Stimulated activated CD4-positive, alpha-beta T cell treated with anti-CD3 and anti-CD28 coated beads, TNF-alpha, amount 100 ng/mL, for 1 hour (primary cell): Measurements from ENCODE around the gene RPLP1.

Experiments used
- DNase-seq, 3 donors: peaks; one replicate each; pipeline ENCODE4 v3.0.0-alpha.2; 2020; ENCODE audit warnings: low read depth in 3 of 3, low spot score in 1 of 3

Gene RPLP1

GRCh38 chr15:69468241-69469121 is 15.9 kb downstream of the RPLP1 start:
- DNase-seq, result peak; percentile 53 to 73 (median 72)

GRCh38 chr15:69469467-69470201 is 17.0 kb downstream of the RPLP1 start:
- no peak for DNase-seq

- no peak for DNase-seq
Observed at GRCh38 chr15:69472046-69472445, 19.4 kb downstream of the RPLP1 start.

GRCh38 chr15:69472562-69472961 is 19.9 kb downstream of the RPLP1 start:
- DNase-seq, result no peak

GRCh38 chr15:69474291-69474690 is 21.7 kb downstream of the RPLP1 start:
- no peak for DNase-seq

- DNase-seq, result no peak
Observed at GRCh38 chr15:69474846-69475455, 22.3 kb downstream of the RPLP1 start.

- DNase-seq, result peak in 2 of 3 donors; percentile 51 to 69
Observed at GRCh38 chr15:69475769-69476358, 23.2 kb downstream of the RPLP1 start.

- DNase-seq, result no peak
Observed at GRCh38 chr15:69476704-69477473, 24.3 kb downstream of the RPLP1 start.

GRCh38 chr15:69478259-69478781 is 25.7 kb downstream of the RPLP1 start:
- peak in 2 of 3 donors; percentile 27 to 45 for DNase-seq

- no peak for DNase-seq
Observed at GRCh38 chr15:69479081-69479480, 26.5 kb downstream of the RPLP1 start.

- DNase-seq, result no peak
Observed at GRCh38 chr15:69479971-69480370, 27.4 kb downstream of the RPLP1 start.

- DNase-seq, result no peak
Observed at GRCh38 chr15:69480932-69481331, 28.3 kb downstream of the RPLP1 start.

GRCh38 chr15:69482686-69483256 is 30.2 kb downstream of the RPLP1 start:
- no peak for DNase-seq

- no peak for DNase-seq
Observed at GRCh38 chr15:69484837-69485236, 32.2 kb downstream of the RPLP1 start.

GRCh38 chr15:69486481-69487110 is 34.0 kb downstream of the RPLP1 start:
- no peak for DNase-seq

- DNase-seq, result no peak
Observed at GRCh38 chr15:69489073-69489571, 36.5 kb downstream of the RPLP1 start.

GRCh38 chr15:69490356-69491037 is 37.9 kb downstream of the RPLP1 start:
- DNase-seq, result no peak

GRCh38 chr15:69491038-69491505 is 38.5 kb downstream of the RPLP1 start:
- DNase-seq, result no peak

GRCh38 chr15:69493406-69493805 is 40.8 kb downstream of the RPLP1 start:
- DNase-seq, result no peak
